ENCODE data around the gene TSPAN13.

The TSPAN13 gene

GRCh38 chr7:16816824-16817223, 63.3 kb downstream of the TSPAN13 start:
- no peak for DNase-seq

- no peak for DNase-seq
These were observed 64.0 kb downstream of the TSPAN13 start for GRCh38 chr7:16817536-16817935.

GRCh38 chr7:16818732-16819131, 65.2 kb downstream of the TSPAN13 start:
- no peak for DNase-seq

- DNase-seq, result no peak
These were observed 68.5 kb downstream of the TSPAN13 start for GRCh38 chr7:16822029-16822428.

- no peak for DNase-seq
These were observed 72.5 kb downstream of the TSPAN13 start for GRCh38 chr7:16826060-16826459.

- DNase-seq, result no peak
These were observed 79.8 kb downstream of the TSPAN13 start for GRCh38 chr7:16833373-16833772.

Data from activated naive CD4-positive, alpha-beta T cell (primary cell).